ENCODE measurements around the gene ROMO1. TPM values are rescaled to one million over a fixed set of nuclear protein-coding genes. Genes with fewer than 3 reads are reported as not detected.
"Not testable (repeated sequence)": the region's sequence is repeated elsewhere in the genome, so short reads cannot be mapped to it uniquely, and the experiment has no call there.

The ROMO1 gene
- polyA plus RNA-seq, 3 donors from 2014 or later, result 298 to 612 (median 340) TPM

DNA sequence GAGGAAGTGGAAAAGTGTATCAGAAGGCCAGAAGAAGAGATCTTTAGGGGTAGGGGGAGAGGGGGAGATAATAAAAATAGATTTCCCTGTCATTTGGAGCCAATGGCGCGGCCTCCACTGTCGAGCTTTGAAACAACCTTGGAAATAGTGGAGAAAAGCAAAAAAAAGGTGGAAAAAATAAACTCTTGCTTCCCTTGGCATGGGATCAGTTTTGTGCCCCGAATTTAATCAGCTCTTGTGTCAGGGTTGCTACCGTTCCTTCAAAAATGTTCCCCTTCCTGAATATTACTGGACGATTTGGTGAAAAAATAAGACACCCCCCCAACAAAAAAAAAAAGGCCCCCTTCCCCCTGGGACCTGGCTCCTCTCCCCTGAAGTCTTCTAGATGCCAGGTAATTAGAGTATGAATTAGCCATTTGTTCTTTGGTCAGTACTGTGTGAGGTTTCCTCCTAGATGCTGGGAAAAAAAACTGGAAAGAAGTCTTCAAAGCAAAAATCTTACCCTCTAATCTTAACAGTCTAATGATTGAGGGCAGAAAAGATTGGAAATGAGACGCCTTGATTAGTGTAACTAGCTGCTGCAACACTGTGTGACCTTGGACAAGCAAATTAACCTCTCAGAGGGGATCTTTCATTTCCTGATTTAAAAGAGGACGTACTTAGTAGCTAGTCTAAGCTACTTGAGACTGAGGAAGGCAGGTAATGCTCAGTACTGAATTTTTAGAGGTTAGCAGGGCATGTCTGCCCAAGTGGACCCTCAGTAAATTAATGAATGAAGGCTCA, 43.7 kb downstream of the ROMO1 start:
- Mint-ChIP-seq H3K4me3 (peak overlapping the region; percentile 97 to 100 (median 99)), H3K9me3 (no peaks in the 10 kb centered on the region), H3K27ac (peak overlapping the region; percentile 97 to 100 (median 100)), H3K4me1 (peaks cover 49 to 56% of the 10 kb centered on the region in 2 donors), H3K36me3 (peaks cover 29 to 32% (median 30%) of the 10 kb centered on the region in 3 donors), H3K27me3 (ENCODE audit: low read depth in 3 of 3) (peaks cover 16 to 34% (median 24%) of the 10 kb centered on the region in 3 donors)
- DNase-seq, result peak; percentile 36 to 46 (median 38)

DNA sequence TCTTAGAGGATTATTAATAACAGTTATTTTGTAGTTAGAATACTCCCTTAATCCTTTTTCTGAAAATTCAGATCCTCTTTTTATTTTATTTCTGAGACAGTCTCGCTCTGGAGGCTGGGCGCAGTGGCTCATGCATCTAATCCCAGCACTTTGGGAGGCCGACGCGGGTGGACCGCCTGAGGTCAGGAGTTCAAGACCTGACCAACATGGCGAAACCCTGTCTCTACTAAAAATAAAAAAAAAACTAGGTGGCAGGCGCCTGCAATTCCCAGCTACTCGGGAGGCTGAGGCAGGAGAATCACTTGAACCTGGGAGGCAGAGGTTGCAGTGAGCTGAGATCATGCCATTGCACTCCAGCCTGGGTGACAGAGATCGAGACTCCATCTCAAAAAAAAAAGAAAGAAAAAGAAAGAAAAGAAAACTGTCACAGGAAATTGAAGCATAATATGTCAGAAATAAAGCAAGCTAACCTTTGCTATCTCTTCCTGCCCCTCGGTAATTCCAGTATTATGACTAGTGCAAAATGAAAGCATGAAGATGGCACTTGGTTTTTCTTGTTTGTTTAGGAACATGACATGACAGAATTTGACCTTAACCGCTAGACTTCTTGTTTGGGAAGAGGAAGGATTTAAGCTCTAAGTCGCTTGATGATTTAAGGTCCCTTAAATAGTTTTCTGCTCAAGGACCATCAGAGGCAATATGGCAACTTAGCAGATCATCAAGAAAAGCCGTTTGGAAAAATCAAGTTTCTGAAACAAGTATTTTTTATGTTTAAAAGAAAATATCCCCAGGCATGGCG, 44.7 kb downstream of the ROMO1 start:
- Mint-ChIP-seq H3K36me3 (peaks cover 20 to 22% (median 21%) of the 10 kb centered on the region in 3 donors), H3K4me1 (peaks cover 39 to 47% of the 10 kb centered on the region in 2 donors), H3K27me3 (ENCODE audit: low read depth in 3 of 3) (peaks cover 16 to 34% (median 18%) of the 10 kb centered on the region in 3 donors), H3K27ac (peak overlapping the region; percentile 97 to 100 (median 100)), H3K9me3 (no peaks in the 10 kb centered on the region), H3K4me3 (peak overlapping the region; percentile 97 to 100 (median 99))
- peak; percentile 35 to 39 (median 36) for DNase-seq

GRCh38 chr20:35744492-35744841, 45.3 kb downstream of the ROMO1 start:
- Mint-ChIP-seq H3K27ac (peak overlapping the region; percentile 97 to 100 (median 100)), H3K4me3 (peak overlapping the region in 3 of 5 donors; percentile 99 to 100 (median 100)), H3K27me3 (ENCODE audit: low read depth in 3 of 3) (peaks cover 16 to 30% (median 18%) of the 10 kb centered on the region in 3 donors), H3K4me1 (peaks cover 35 to 41% of the 10 kb centered on the region in 2 donors), H3K36me3 (peaks cover 17 to 19% (median 17%) of the 10 kb centered on the region in 3 donors)
- DNase-seq, H3K9me3 Mint-ChIP-seq: not testable (repeated sequence)

Other genes starting within 250 kb of the ROMO1 start
- gene CEP250, start 243.8 kb upstream of the ROMO1 start, polyA plus RNA-seq, result 10 to 100 TPM in 1 of 3 donors, 1 to 10 TPM in 2; 2.5 to 22.4 (median 4.4) TPM
- gene C20orf173, start 169.8 kb upstream of the ROMO1 start, polyA plus RNA-seq, result not detected
- 100 to 1,000 TPM; 102 to 169 (median 138) TPM for gene ERGIC3, start 157.3 kb upstream of the ROMO1 start, polyA plus RNA-seq
- under 1 TPM in 2 of 3 donors, not detected in 1; 0.56 to 0.89 TPM for gene SPAG4, start 83.6 kb upstream of the ROMO1 start, polyA plus RNA-seq
- 100 to 1,000 TPM; 445 to 490 (median 454) TPM for gene CPNE1, start 34.5 kb upstream of the ROMO1 start, polyA plus RNA-seq
- gene RBM12, start 34.5 kb upstream of the ROMO1 start, polyA plus RNA-seq, result 10 to 100 TPM; 14.7 to 32.9 (median 18.7) TPM
- 10 to 100 TPM in 2 of 3 donors, 1 to 10 TPM in 1; 8.1 to 21.3 (median 20.0) TPM for gene NFS1, start 53 bp upstream of the ROMO1 start, polyA plus RNA-seq
- 100 to 1,000 TPM; 120 to 203 (median 142) TPM for gene RBM39, start 42.9 kb downstream of the ROMO1 start, polyA plus RNA-seq
- 100 to 1,000 TPM in 2 of 3 donors, 10 to 100 TPM in 1; 92.6 to 140 (median 112) TPM for gene PHF20, start 72.6 kb downstream of the ROMO1 start, polyA plus RNA-seq

All from immature natural killer cell (primary cell).